MM.1S (cell line): Measurements from ENCODE around the gene RPUSD1.

ENCODE experiments used
- DNase-seq: peaks from one replicate; pipeline ENCODE4 v3.0.0-alpha.2; 2015
- H2AFZ ChIP-seq: fragments of 300-600 bp; sonication (generic); 2 replicates; pipeline ENCODE4 v1.6.0; 2016; ENCODE audit warnings: antibody characterized with exemption, low read length
- H3F3A ChIP-seq: fragments of 300-600 bp; sonication (generic); 2 replicates; pipeline ENCODE4 v1.6.1; 2016; ENCODE audit warnings: mild to moderate bottlenecking, antibody characterized with exemption, low read length, moderate library complexity, mixed read lengths; ENCODE audit not compliant: insufficient read depth
- H3K27ac ChIP-seq: fragments of 300-600 bp; sonication (generic); 2 replicates; pipeline ENCODE4 v1.5.1; 2016; ENCODE audit warnings: mild to moderate bottlenecking, low read length
- H3K27me3 ChIP-seq: fragments of 300-600 bp; sonication (generic); replicated peaks from 2 replicates; pipeline ENCODE4 v1.6.0; 2016; ENCODE audit warnings: low read length; ENCODE audit not compliant: insufficient read depth
- H3K36me3 ChIP-seq: fragments of 300-600 bp; sonication (generic); replicated peaks from 2 replicates; pipeline ENCODE4 v1.6.1; 2016; ENCODE audit warnings: mild to moderate bottlenecking, low read length, mixed read lengths; ENCODE audit not compliant: insufficient read depth
- H3K4me1 ChIP-seq: fragments of 300-600 bp; sonication (generic); 2 replicates; pipeline ENCODE4 v1.6.1; 2016; ENCODE audit warnings: low read length, mixed read lengths
- H3K4me2 ChIP-seq: fragments of 300-600 bp; sonication (generic); 2 replicates; pipeline ENCODE4 v1.6.0; 2016; ENCODE audit warnings: low read depth, low read length
- H3K4me3 ChIP-seq: fragments of 300-600 bp; sonication (generic); 2 replicates; pipeline ENCODE4 v1.5.1; 2016; ENCODE audit warnings: low read length, mixed read lengths
- H3K79me2 ChIP-seq: fragments of 300-600 bp; sonication (generic); 2 replicates; pipeline ENCODE4 v1.6.1; 2016; ENCODE audit warnings: mixed run types, low read length, mixed read lengths
- H3K9ac ChIP-seq: fragments of 300-600 bp; sonication (generic); 2 replicates; pipeline ENCODE4 v1.6.1; 2016; ENCODE audit warnings: low read length, mixed read lengths
- H3K9me2 ChIP-seq: fragments of 300-600 bp; sonication (generic); replicated peaks from 2 replicates; pipeline ENCODE4 v1.6.1; 2016; ENCODE audit warnings: mild to moderate bottlenecking, low read length, mixed read lengths; ENCODE audit not compliant: insufficient read depth
- H3K9me3 ChIP-seq: fragments of 300-600 bp; sonication (generic); replicated peaks from 2 replicates; pipeline ENCODE4 v1.6.1; 2016; ENCODE audit warnings: mild to moderate bottlenecking, low read length, mixed read lengths; ENCODE audit not compliant: insufficient read depth
- H4K20me1 ChIP-seq: fragments of 300-600 bp; sonication (generic); 2 replicates; pipeline ENCODE4 v1.6.1; 2016; ENCODE audit warnings: mild to moderate bottlenecking, low read length, moderate library complexity, mixed read lengths; ENCODE audit not compliant: insufficient read depth
- EZH2 ChIP-seq: fragments of 300-600 bp; sonication (generic); optimal IDR thresholded peaks from 2 replicates; pipeline ENCODE3; 2017; ENCODE audit warnings: low read depth, mild to moderate bottlenecking, antibody characterized with exemption, low read length, mixed read lengths
- EZH2phosphoT487 ChIP-seq: fragments of 300-600 bp; sonication (generic); IDR thresholded peaks from 2 replicates; pipeline ENCODE4 v1.6.1; 2018; ENCODE audit warnings: antibody characterized with exemption, low read length
- TF ChIP-seq, protein P1 (sequence below): fragments of 300-600 bp; sonication (generic); IDR thresholded peaks from 2 replicates; pipeline ENCODE4 v1.5.1; 2016; ENCODE audit warnings: antibody characterized with exemption, low read length, mixed read lengths

The RPUSD1 gene

DNA sequence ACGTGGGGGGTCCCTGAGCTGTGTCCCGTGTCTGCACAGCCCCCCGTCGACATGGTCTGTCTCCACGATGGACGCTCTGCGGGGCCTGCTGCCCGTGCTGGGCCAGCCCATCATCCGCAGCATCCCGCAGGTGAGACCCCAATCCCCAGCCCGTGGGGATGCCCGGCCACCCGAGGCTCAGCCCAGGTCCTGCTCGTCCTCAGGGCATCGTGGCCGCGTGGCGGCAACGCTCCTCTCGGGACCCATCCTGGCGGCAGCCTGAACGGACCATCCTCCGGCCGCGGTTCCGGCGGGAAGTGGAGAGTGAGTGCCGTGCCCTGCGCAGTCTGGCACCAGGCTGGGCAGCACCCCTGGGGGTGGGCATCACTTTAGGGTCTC lies 22.7 kb downstream of the RPUSD1 start:
- Histone ChIP-seq H3K4me1 (no peaks in the 10 kb centered on the region), H4K20me1 (no peaks in the 10 kb centered on the region), H3F3A (no peaks in the 10 kb centered on the region), H3K27ac (no peak overlapping the region), H3K36me3 (no peaks in the 10 kb centered on the region), H3K9ac (no peak overlapping the region), H2AFZ (no peak overlapping the region), H3K9me3 (no peaks in the 10 kb centered on the region), H3K79me2 (no peaks in the 10 kb centered on the region), H3K9me2 (no peaks in the 10 kb centered on the region), H3K27me3 (peaks cover 34% of the 10 kb centered on the region), H3K4me3 (no peak overlapping the region), H3K4me2 (no peak overlapping the region)
- DNase-seq: no peak
- TF ChIP-seq EZH2: no peak
- TF ChIP-seq EZH2phosphoT487: no peak
- TF ChIP-seq, protein P1, sequence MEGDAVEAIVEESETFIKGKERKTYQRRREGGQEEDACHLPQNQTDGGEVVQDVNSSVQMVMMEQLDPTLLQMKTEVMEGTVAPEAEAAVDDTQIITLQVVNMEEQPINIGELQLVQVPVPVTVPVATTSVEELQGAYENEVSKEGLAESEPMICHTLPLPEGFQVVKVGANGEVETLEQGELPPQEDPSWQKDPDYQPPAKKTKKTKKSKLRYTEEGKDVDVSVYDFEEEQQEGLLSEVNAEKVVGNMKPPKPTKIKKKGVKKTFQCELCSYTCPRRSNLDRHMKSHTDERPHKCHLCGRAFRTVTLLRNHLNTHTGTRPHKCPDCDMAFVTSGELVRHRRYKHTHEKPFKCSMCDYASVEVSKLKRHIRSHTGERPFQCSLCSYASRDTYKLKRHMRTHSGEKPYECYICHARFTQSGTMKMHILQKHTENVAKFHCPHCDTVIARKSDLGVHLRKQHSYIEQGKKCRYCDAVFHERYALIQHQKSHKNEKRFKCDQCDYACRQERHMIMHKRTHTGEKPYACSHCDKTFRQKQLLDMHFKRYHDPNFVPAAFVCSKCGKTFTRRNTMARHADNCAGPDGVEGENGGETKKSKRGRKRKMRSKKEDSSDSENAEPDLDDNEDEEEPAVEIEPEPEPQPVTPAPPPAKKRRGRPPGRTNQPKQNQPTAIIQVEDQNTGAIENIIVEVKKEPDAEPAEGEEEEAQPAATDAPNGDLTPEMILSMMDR: no peak

DNA sequence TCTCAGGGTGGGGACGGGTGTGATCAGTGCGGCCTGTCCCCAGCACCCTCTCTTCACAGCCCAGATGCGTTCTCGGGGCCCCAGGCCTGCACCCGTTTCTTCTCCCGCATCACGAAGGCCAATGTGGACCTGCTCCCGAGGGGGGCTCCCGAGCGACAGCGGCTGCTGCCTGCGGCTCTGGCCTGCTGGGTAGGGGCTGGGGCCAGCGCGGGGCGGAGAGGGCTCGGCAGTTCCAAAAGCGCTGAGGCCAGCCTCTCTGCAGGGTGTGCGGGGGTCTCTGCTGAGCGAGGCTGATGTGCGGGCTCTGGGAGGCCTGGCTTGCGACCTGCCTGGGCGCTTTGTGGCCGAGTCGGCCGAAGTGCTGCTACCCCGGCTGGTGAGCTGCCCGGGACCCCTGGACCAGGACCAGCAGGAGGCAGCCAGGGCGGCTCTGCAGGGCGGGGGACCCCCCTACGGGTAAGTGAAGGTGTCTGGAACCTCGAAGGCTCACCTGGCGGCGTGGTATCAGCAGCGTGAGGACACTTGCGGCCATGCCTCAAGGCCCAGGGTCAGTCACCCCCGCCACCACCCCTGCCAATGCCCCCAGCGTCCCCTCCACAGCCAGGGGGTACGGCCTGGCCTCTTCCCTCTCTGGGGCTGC lies 23.2 kb downstream of the RPUSD1 start:
- Histone ChIP-seq H3K79me2 (no peaks in the 10 kb centered on the region), H4K20me1 (no peaks in the 10 kb centered on the region), H3K4me2 (no peak overlapping the region), H3K9me3 (no peaks in the 10 kb centered on the region), H3K4me3 (no peak overlapping the region), H3K36me3 (no peaks in the 10 kb centered on the region), H3F3A (no peaks in the 10 kb centered on the region), H2AFZ (no peak overlapping the region), H3K27ac (no peak overlapping the region), H3K27me3 (peaks cover 36% of the 10 kb centered on the region), H3K4me1 (no peaks in the 10 kb centered on the region), H3K9ac (no peak overlapping the region), H3K9me2 (no peaks in the 10 kb centered on the region)
- TF ChIP-seq, protein P1: no peak
- TF ChIP-seq EZH2phosphoT487: no peak
- TF ChIP-seq EZH2: no peak
- no peak for DNase-seq

DNA sequence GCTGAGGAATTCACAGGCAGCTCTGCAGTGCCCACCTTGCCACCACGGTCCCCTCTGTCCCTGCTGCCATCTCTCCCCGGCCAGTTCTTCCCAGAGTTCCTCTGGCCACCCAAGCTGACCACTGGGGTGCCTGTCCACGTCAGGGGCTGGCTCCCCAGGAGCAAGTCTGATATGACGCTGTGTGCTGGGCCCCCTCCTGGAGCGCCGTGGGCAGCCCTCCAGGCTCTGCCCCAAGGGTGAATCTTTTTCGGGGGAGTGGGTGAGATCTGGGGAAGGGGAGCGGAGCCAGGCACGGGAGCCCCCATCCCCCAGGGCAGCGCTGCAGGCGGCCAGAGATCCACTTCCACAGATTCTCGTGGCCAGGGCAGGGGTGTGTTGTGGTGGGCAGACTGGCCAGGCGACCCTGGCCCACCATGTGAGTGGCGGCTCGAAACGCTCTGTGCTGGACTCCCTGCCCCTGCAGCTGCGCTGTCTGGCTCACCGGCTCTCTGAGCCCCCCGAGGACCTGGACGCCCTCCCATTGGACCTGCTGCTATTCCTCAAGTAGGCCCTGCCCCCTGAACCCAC lies 23.9 kb downstream of the RPUSD1 start:
- Histone ChIP-seq H3K4me2 (no peak overlapping the region), H3K27me3 (peaks cover 43% of the 10 kb centered on the region), H3K4me1 (no peaks in the 10 kb centered on the region), H4K20me1 (no peaks in the 10 kb centered on the region), H3K9me3 (no peaks in the 10 kb centered on the region), H3K36me3 (no peaks in the 10 kb centered on the region), H3K9ac (no peak overlapping the region), H3K4me3 (no peak overlapping the region), H3K79me2 (no peaks in the 10 kb centered on the region), H3F3A (no peaks in the 10 kb centered on the region), H2AFZ (no peak overlapping the region), H3K9me2 (no peaks in the 10 kb centered on the region), H3K27ac (no peak overlapping the region)
- DNase-seq: no peak
- TF ChIP-seq EZH2 (no peak), EZH2phosphoT487 (no peak)
- TF ChIP-seq, protein P1: no peak
